Measurements from ENCODE around the gene ROBO1.

- TF ChIP-seq POLR2A (IDR thresholded peaks at IDR 0.05) = no peak
- no peak for TF ChIP-seq CTCF (IDR thresholded peaks at IDR 0.05)
Observed at GRCh38 chr3:79341961-79342360, 425.8 kb downstream of the ROBO1 start.
